H1 (cell line): ENCODE measurements around the gene OGFR. TPM values are rescaled to one million over a fixed set of nuclear protein-coding genes. Genes with fewer than 3 reads are reported as not detected.

Experiments
- BACH1 ChIP-seq: IDR thresholded peaks from 2 replicates; pipeline ENCODE4 v1.6.1; 2012; ENCODE audit warnings: low read length, improper control_type of control experiment
- CBX5 ChIP-seq: fragments of 300-800, 300-1000 bp; sonication (generic); IDR thresholded peaks from 2 replicates; pipeline ENCODE4 v1.7.1; 2016; ENCODE audit warnings: antibody characterized with exemption, low read length, low read depth
- CHD7 ChIP-seq: fragments of 300-600 bp; sonication (generic); IDR thresholded peaks from 2 replicates; pipeline ENCODE4 v1.7.1; 2012; ENCODE audit warnings: low read length, moderate library complexity, mild to moderate bottlenecking, inconsistent platforms; ENCODE audit not compliant: insufficient replicate concordance
- EGR1 ChIP-seq: IDR thresholded peaks from 2 replicates; pipeline ENCODE4 v1.6.1; 2011; ENCODE audit warnings: low read depth, low read length, borderline replicate concordance
- KDM1A ChIP-seq: fragments of 200-600, 300-600 bp; sonication (generic); IDR thresholded peaks from 2 replicates; pipeline ENCODE4 v1.7.1; 2016; ENCODE audit warnings: mild to moderate bottlenecking, low read length, borderline replicate concordance
- MAFK ChIP-seq: IDR thresholded peaks from 2 replicates; pipeline ENCODE4 v1.6.1; 2012; ENCODE audit warnings: low read depth, mild to moderate bottlenecking, improper control_type of control experiment, low read length
- RNF2 ChIP-seq: fragments of 200-900, 300-1000 bp; sonication (generic); IDR thresholded peaks from 2 replicates; pipeline ENCODE4 v1.7.1; 2016; ENCODE audit warnings: borderline replicate concordance, low read depth, mild to moderate bottlenecking, antibody characterized with exemption, low read length; ENCODE audit not compliant: poor library complexity, severe bottlenecking; ENCODE audit errors: missing control alignments
- SP2 ChIP-seq: IDR thresholded peaks from 2 replicates; pipeline ENCODE4 v1.6.1; 2012; ENCODE audit warnings: mild to moderate bottlenecking, low read length, inconsistent platforms
- TBP ChIP-seq: IDR thresholded peaks from 2 replicates; pipeline ENCODE4 v1.6.1; 2011; ENCODE audit warnings: low read depth, low read length, improper control_type of control experiment
- TEAD4 ChIP-seq: IDR thresholded peaks from 2 replicates; pipeline ENCODE4 v1.6.1; 2012; ENCODE audit warnings: low read depth, low read length, inconsistent platforms, mixed read lengths
- polyA plus RNA-seq, 7 experiments: library from polyadenylated mRNA; depleted of rRNA in 3 of 7; stranded (reverse) in 5 of 7; unstranded in 2 of 7; fragments of >200 nt in 5 of 7; fragments of 200-250 nt in 2 of 7; gene quantifications; 1 replicate in 5 of 7; 2 replicates in 1 of 7; 4 replicates in 1 of 7; pipeline versions ENCODE4 v1.2.1 to v1.2.3, GENCODE V29; 2011 to 2013; ENCODE audit warnings: missing spikeins in 2 of 7, mixed read lengths in 2 of 7
- total RNA-seq: library from RNA; stranded (reverse); fragmentation: NEBNext Ultra II Directional; extraction: Animal tissue kit (Norgen Biotek cat#: 25700); gene quantifications from 2 replicates; pipeline ENCODE4 v1.2.1, GENCODE V29; 2021

OGFR gene
- total and polyA plus RNA-seq, 2 of the 8 experiments (the other 6 are each of a cell fraction or from before 2014, with no cell fraction given) = 13.9 to 25.1 TPM

DNA sequence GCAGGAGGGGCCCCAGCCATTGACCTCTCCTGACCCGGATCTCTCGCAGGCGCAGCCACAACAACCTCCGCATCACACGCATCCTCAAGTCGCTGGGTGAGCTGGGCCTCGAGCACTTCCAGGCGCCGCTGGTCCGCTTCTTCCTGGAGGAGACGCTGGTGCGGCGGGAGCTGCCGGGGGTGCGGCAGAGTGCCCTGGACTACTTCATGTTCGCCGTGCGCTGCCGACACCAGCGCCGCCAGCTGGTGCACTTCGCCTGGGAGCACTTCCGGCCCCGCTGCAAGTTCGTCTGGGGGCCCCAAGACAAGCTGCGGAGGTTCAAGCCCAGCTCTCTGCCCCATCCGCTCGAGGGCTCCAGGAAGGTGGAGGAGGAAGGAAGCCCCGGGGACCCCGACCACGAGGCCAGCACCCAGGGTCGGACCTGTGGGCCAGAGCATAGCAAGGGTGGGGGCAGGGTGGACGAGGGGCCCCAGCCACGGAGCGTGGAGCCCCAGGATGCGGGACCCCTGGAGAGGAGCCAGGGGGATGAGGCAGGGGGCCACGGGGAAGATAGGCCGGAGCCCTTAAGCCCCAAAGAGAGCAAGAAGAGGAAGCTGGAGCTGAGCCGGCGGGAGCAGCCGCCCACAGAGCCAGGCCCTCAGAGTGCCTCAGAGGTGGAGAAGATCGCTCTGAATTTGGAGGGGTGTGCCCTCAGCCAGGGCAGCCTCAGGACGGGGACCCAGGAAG is 7.7 kb downstream of the OGFR start (continued):
- TF ChIP-seq CHD7 (no peak), KDM1A (no peak), EGR1 (no peak), TEAD4 (no peak), RNF2 (no peak), TBP (no peak), BACH1 (no peak), CBX5 (no peak), MAFK (no peak), SP2 (no peak)
